Occipital lobe (tissue), 2 donors: ENCODE results near the gene RCAN2. TPM values are rescaled to one million over a fixed set of nuclear protein-coding genes. Genes with fewer than 3 reads are reported as not detected.

Experiments
- DNase-seq: peaks from one replicate; lab custom pipeline; 2025; lab: John Stamatoyannopoulos, UW
- total RNA-seq: library from RNA; depleted of rRNA; stranded (reverse); fragments of >200 nt; gene quantifications from one replicate; pipeline ENCODE4 v1.2.3, GENCODE V29; 2014

RCAN2 gene
- total RNA-seq, 1 donor from 2014 or later, result 7.0 TPM

GRCh38 chr6:46219661-46220060, 271.6 kb downstream of the RCAN2 start:
- no peak for DNase-seq

DNA sequence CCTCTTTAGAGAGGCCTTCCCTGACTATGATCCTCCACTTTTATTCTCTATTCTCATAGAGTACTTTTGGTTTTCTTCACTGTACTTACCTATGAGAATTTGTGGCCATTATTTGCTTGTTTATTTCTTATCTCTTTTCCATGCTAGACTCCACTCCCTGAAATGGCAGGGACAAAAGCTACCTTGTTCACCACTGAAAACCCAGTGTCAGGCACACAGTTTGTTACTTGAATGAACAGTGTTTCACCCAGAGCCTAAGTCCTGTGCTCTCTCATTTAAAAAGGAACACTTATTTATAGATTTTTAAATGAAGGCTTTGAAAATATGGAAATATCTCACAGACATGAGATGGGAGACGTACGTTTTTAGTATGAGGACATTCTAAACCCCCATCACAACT, 272.8 kb downstream of the RCAN2 start:
- DNase-seq, result no peak

GRCh38 chr6:46217671-46218131, 273.5 kb downstream of the RCAN2 start:
- peak; percentile 44 for DNase-seq

GRCh38 chr6:46216879-46217278, 274.4 kb downstream of the RCAN2 start:
- no peak for DNase-seq

DNA sequence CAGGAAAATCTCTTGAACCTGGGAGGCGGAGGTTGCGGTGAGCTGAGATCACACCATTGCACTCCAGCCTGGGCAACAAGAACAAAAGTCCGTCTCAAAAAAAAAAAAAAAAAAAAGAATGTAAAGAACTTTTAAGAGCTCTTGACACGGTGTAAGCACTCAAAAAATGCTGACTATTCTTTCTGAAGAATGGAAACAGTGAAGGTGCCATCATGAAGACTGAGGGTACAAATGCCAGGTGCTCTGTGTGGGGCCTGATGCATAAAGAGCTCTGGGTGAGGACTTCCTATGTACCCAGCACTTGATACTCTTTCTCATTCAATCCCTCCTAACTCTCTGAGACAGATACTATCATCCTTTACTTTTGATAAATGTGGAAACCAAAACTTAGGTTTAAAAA, 275.5 kb downstream of the RCAN2 start:
- DNase-seq, result no peak

GRCh38 chr6:46215213-46215612, 276.0 kb downstream of the RCAN2 start:
- DNase-seq, result no peak

GRCh38 chr6:46211917-46212316, 279.3 kb downstream of the RCAN2 start:
- no peak for DNase-seq

GRCh38 chr6:46210294-46210693, 281.0 kb downstream of the RCAN2 start:
- no peak for DNase-seq

DNA sequence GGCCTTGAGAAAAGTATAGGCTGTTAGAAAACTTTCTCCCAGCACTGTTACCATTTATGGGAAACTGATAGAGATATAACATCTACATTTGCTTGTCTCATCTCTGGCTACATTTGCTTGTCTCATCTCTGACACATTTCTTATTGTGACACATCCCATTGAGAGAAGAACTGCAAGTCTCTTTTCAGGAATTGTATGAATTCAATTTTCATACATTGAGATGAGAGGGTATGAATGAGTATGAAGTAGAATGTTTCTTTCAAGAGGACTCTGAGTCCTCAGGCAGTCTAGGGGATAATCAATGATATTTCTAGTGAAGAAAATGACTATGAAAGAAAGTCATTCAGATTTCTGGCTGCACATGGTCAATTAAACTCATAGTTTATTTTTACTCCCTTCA, 282.9 kb downstream of the RCAN2 start:
- DNase-seq, result no peak

DNA sequence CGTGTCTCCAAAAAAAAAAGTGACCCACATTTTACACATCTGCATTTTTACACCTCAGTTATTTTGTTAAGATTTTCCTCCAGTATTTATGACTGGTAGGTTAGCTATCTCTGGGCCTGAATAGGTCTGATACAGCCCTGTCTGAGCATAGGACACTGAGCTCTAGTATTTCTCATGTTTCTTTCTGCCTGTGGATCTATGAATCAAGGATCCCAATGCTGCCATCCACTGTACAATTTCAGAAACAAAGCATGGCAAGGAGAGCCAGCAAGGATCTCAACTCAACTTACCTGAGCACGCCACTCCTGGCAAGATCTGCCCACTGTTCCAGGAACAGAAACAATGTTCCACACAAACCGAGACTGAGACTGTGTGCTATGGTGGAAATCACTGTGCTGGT, 284.1 kb downstream of the RCAN2 start:
- no peak for DNase-seq

- no peak for DNase-seq
Observed at GRCh38 chr6:46204880-46205650, 286.2 kb downstream of the RCAN2 start.

DNA sequence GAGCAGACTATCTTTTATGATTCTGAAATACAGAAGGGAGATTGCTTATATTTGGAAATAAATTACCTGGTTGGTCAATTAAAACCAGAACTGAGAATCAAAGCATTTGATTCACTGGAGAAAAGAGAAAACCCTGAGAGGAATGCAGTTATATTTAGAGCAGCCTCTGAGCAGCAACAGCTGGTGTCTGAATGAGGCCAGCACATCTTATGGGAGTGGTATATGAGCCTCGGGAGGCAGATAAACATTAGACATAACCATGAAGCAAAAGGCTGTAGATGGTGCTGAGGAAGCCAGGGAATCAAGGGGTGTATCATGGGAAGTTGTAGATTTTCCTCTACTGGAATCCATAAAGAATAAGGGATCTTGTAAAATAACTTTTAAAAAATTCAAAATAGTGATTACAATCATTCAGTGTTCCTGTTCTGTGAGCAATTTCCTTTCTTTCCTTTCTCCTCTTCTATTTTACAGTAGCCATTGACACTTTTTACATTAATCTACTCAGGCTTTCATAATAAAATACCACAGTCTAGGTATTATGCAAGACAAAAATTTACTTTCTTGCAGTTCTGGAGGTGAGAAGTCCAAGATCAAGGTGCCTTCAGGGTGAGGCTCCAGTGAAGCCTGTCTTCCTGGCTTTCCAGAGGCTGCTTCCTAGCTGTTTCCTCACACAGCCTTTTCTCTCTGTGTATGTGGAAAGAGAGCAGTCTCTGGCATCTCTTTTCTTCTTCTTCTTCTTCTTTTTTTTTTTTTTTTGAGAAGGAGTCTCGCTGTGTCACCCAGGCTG, 287.7 kb downstream of the RCAN2 start:
- no peak for DNase-seq

- DNase-seq, result no peak
Observed at GRCh38 chr6:46201702-46202101, 289.5 kb downstream of the RCAN2 start.

GRCh38 chr6:46199387-46199786, 291.9 kb downstream of the RCAN2 start:
- no peak for DNase-seq

- no peak for DNase-seq
Observed at GRCh38 chr6:46191961-46192360, 299.3 kb downstream of the RCAN2 start.

DNA sequence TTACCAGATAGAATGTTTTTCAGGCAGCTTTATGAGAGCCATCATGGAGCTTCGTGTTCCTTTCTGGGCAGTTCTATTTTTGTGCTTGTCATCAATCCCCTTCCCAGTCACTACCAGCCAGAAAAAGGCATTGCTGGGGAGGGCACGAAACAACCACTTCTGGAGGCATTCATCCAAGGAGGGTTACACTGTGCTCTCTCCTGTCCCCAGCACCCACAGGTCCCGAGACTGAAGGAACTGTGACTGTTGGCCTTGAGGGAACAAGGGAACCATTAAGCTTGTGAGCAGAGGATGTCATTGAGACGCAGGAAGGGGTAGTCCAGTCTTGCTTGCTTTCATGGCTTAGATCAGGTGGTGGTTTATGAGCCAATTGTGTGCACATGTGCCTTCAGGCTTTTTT, 300.4 kb downstream of the RCAN2 start:
- DNase-seq, result no peak

- no peak for DNase-seq
Observed at GRCh38 chr6:46189726-46190125, 301.5 kb downstream of the RCAN2 start.

DNA sequence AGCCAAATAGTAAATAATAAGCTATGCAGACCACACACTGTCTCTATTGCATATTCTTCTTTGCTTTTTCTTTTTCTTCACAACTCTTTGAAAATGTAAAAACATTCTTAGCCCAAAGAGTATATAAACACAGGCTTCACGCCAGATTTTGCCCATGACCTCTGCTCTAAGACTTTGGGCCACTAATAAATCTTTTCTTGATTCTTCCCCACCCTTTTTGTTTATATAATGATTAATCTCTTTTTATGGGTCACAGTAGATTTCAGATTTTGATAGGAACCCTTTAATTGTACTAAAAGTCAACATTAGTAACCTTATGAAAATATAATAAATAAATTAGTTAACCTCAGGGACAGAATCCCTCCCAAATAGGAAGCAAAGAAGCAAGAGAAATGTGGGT, 304.7 kb downstream of the RCAN2 start:
- DNase-seq, result no peak

GRCh38 chr6:46184114-46184513, 307.1 kb downstream of the RCAN2 start:
- DNase-seq, result no peak

DNA sequence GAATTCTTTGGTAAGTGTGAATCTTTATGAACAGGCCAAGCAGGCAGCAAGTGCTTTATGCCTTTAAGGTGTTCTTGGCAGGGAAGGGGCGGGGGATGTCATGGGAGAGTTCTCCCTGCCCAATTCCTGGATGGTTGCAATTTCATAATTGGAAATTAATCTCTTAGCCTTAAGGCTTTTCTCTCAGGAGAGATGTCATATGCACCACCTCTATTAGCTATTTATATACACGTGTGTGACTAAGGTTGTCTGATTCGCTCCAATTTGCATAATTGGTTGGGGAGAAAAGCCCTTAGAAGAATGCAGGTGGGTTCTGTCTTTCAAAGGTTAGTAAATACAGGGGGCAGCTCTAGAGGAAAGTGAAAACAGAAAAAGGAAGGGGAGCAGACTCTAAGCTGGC, 315.3 kb downstream of the RCAN2 start:
- no peak for DNase-seq

- DNase-seq, result no peak
Observed at GRCh38 chr6:46175446-46175845, 315.8 kb downstream of the RCAN2 start.

GRCh38 chr6:46174904-46175303, 316.3 kb downstream of the RCAN2 start:
- no peak for DNase-seq

GRCh38 chr6:46172176-46172575, 319.1 kb downstream of the RCAN2 start:
- no peak for DNase-seq
